GM23338 (cell line): ENCODE measurements around the gene HLA-DMB.

Source experiments
- JUNB ChIP-seq: IDR thresholded peaks from one replicate; pipeline ENCODE4 v1.6.1; 2016; ENCODE audit warnings: antibody characterized with exemption; ENCODE audit not compliant: unreplicated experiment
- TF ChIP-seq, protein P1 (sequence below), 2 experiments: fragments of 200-600 bp in 1 of 2; sonication (generic) in 1 of 2; conservative IDR thresholded peaks; 2 replicates each; pipeline versions ENCODE4 v1.5.1 to v1.6.1; 2016 to 2017; ENCODE audit warnings: antibody characterized with exemption in 2 of 2, low read depth in 2 of 2, mild to moderate bottlenecking in 2 of 2, moderate library complexity in 1 of 2

DNA sequence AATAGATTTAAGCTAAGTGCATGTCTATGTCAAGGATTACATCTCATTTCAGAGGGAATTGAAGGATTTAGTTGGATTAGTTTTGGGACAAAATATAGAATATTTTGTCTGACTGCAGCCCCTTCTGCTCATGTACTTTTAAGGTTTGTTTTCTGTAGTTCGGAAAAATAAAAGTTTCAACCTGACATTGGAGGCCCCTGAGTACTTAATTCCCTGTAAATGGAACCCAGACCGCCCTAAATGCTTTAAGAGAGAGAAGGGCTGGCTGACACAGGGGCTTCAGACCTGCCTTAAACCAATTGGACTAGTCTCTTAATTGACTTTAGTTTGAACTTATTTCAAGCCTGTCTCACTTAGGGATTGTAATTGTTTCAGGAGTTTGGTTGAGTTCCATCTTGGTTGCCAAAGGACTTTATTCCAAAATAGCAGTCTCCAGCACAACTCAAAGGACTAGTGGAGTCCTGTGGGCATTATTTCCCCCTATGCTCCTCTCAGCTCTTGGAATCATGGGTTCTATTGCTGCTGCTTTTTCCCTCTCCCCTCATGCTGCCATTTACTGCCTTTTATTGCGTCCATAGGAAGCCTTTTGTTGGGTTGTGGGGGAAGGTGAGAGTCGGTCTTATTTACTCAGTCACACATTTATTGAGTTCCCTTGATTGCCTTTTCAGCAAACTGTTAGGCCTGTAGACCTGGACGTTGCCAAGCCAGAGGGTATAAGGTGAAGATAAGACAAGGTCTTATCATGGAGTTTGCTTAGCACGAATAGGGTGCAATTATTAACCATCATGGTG lies 42.1 kb upstream of the HLA-DMB start:
- TF ChIP-seq, protein P1, sequence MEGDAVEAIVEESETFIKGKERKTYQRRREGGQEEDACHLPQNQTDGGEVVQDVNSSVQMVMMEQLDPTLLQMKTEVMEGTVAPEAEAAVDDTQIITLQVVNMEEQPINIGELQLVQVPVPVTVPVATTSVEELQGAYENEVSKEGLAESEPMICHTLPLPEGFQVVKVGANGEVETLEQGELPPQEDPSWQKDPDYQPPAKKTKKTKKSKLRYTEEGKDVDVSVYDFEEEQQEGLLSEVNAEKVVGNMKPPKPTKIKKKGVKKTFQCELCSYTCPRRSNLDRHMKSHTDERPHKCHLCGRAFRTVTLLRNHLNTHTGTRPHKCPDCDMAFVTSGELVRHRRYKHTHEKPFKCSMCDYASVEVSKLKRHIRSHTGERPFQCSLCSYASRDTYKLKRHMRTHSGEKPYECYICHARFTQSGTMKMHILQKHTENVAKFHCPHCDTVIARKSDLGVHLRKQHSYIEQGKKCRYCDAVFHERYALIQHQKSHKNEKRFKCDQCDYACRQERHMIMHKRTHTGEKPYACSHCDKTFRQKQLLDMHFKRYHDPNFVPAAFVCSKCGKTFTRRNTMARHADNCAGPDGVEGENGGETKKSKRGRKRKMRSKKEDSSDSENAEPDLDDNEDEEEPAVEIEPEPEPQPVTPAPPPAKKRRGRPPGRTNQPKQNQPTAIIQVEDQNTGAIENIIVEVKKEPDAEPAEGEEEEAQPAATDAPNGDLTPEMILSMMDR (conservative IDR thresholded peaks at IDR 0.05; ENCODE audit: low read depth in 2 of 2): no peak
- no peak for TF ChIP-seq JUNB
